HEK293 (cell line): ENCODE data around the gene MACROH2A2.

Experiments used
- CTCF ChIA-PET: fragments of 350-600 bp; formaldehyde crosslinking; extraction: SDS; loops from one replicate; lab custom pipeline; 2021; ENCODE audit warnings: antibody characterized with exemption; lab: Yijun Ruan, JAX
- POLR2A ChIA-PET: fragments of 300-600 bp; formaldehyde crosslinking; extraction: SDS; loops from one replicate; lab custom pipeline; 2020; ENCODE audit warnings: antibody characterized with exemption, inconsistent platforms; lab: Yijun Ruan, JAX
- H3K27ac ChIP-seq: fragments of 200-500 bp; sonication (Bioruptor generic); 2 replicates; pipeline ENCODE4 v1.5.1; 2014; ENCODE audit warnings: low read depth, low read length, control low read depth, inconsistent platforms; ENCODE audit errors: extremely low read depth
- H3K36me3 ChIP-seq, 2 experiments: fragments of 200-500 bp in 1 of 2; sonication (Bioruptor generic) in 1 of 2; 1 replicate in 1 of 2; 2 replicates in 1 of 2; pipeline ENCODE4 v1.5.1; 2014 to 2017; ENCODE audit warnings: inconsistent platforms in 2 of 2, low read length in 2 of 2; ENCODE audit not compliant: control insufficient read depth in 2 of 2, insufficient read depth in 1 of 2
- H3K4me1 ChIP-seq: fragments of 200-500 bp; sonication (Bioruptor generic); 2 replicates; pipeline ENCODE4 v1.5.1; 2014; ENCODE audit warnings: mild to moderate bottlenecking, low read length, inconsistent platforms; ENCODE audit not compliant: control insufficient read depth, insufficient read depth
- H3K4me3 ChIP-seq: 2 replicates; pipeline ENCODE4 v1.5.1; 2011; ENCODE audit warnings: low read depth, mild to moderate bottlenecking, control low read depth, low read length, moderate library complexity
- H3K9me3 ChIP-seq: fragments of 200-500 bp; sonication (Bioruptor generic); 2 replicates; pipeline ENCODE4 v1.5.1; 2014; ENCODE audit warnings: low read depth, low read length, inconsistent platforms; ENCODE audit not compliant: control insufficient read depth, insufficient read depth
- MEIS1 ChIP-seq: sonication (generic); formaldehyde crosslinking; IDR thresholded peaks from 2 replicates; pipeline ENCODE4 v1.8.1; 2022; ENCODE audit warnings: missing genetic modification reagents, mild to moderate bottlenecking, borderline replicate concordance
- MZF1 ChIP-seq: fragments of 450-650 bp; formaldehyde crosslinking; IDR thresholded peaks from 2 replicates; pipeline ENCODE4 v1.5.1; 2017; ENCODE audit warnings: missing biosample characterization, missing genetic modification characterization, borderline replicate concordance
- REST ChIP-seq: fragments of 450-650 bp; formaldehyde crosslinking; IDR thresholded peaks from 2 replicates; pipeline ENCODE4 v1.5.1; 2016; ENCODE audit warnings: missing biosample characterization, missing genetic modification characterization
- SP7 ChIP-seq: fragments of 450-650 bp; formaldehyde crosslinking; IDR thresholded peaks from 2 replicates; pipeline ENCODE4 v1.5.1; 2016; ENCODE audit warnings: missing biosample characterization, missing genetic modification characterization
- ZBTB20 ChIP-seq: fragments of 450-650 bp; formaldehyde crosslinking; IDR thresholded peaks from 2 replicates; pipeline ENCODE4 v1.5.1; 2016; ENCODE audit warnings: missing biosample characterization, missing genetic modification characterization
- ZBTB49 ChIP-seq: fragments of 450-650 bp; formaldehyde crosslinking; IDR thresholded peaks from 2 replicates; pipeline ENCODE4 v1.5.1; 2016; ENCODE audit warnings: missing biosample characterization, missing genetic modification characterization, low read depth
- ZNF146 ChIP-seq: fragments of 450-650 bp; formaldehyde crosslinking; IDR thresholded peaks from 2 replicates; pipeline ENCODE4 v1.5.1; 2016; ENCODE audit warnings: missing biosample characterization, missing genetic modification characterization
- ZNF18 ChIP-seq: fragments of 450-650 bp; formaldehyde crosslinking; IDR thresholded peaks from 2 replicates; pipeline ENCODE4 v1.5.1; 2016; ENCODE audit warnings: missing biosample characterization, missing genetic modification characterization
- ZNF23 ChIP-seq: fragments of 450-650 bp; formaldehyde crosslinking; IDR thresholded peaks from 2 replicates; pipeline ENCODE4 v1.5.1; 2016; ENCODE audit warnings: missing biosample characterization, missing genetic modification characterization, borderline replicate concordance
- ZNF335 ChIP-seq: fragments of 450-650 bp; formaldehyde crosslinking; conservative IDR thresholded peaks from 2 replicates; pipeline ENCODE4 v1.5.1; 2016; ENCODE audit warnings: missing biosample characterization, missing genetic modification characterization
- ZNF416 ChIP-seq: fragments of 450-650 bp; formaldehyde crosslinking; IDR thresholded peaks from 2 replicates; pipeline ENCODE4 v1.5.1; 2016; ENCODE audit warnings: missing biosample characterization, missing genetic modification characterization
- ZNF514 ChIP-seq: fragments of 450-650 bp; formaldehyde crosslinking; IDR thresholded peaks from 2 replicates; pipeline ENCODE4 v1.5.1; 2016; ENCODE audit warnings: missing biosample characterization, missing genetic modification characterization
- ZNF626 ChIP-seq: fragments of 450-650 bp; sonication (Bioruptor Pico); formaldehyde crosslinking; IDR thresholded peaks from 2 replicates; pipeline ENCODE4 v1.5.1; 2018; ENCODE audit warnings: missing biosample characterization, missing genetic modification characterization, inconsistent platforms
- ZNF629 ChIP-seq: fragments of 450-650 bp; formaldehyde crosslinking; IDR thresholded peaks from 2 replicates; pipeline ENCODE4 v1.5.1; 2017; ENCODE audit warnings: missing biosample characterization, missing genetic modification characterization
- ZNF658 ChIP-seq: fragments of 450-650 bp; formaldehyde crosslinking; IDR thresholded peaks from 2 replicates; pipeline ENCODE4; 2016; ENCODE audit warnings: missing biosample characterization, missing genetic modification characterization
- ZNF664 ChIP-seq: fragments of 450-650 bp; formaldehyde crosslinking; IDR thresholded peaks from 2 replicates; pipeline ENCODE4 v1.5.1; 2016; ENCODE audit warnings: missing biosample characterization, missing genetic modification characterization
- ZNF791 ChIP-seq: fragments of 450-650 bp; formaldehyde crosslinking; IDR thresholded peaks from 2 replicates; pipeline ENCODE4 v1.5.1; 2016; ENCODE audit warnings: missing biosample characterization, missing genetic modification characterization
- ZNF830 ChIP-seq: fragments of 450-650 bp; IDR thresholded peaks from 2 replicates; pipeline ENCODE4 v1.5.0; 2018; ENCODE audit warnings: missing biosample characterization, missing genetic modification characterization, low read depth, mild to moderate bottlenecking, moderate library complexity
- ZNF837 ChIP-seq: fragments of 450-650 bp; formaldehyde crosslinking; IDR thresholded peaks from 2 replicates; pipeline ENCODE4 v1.5.1; 2016; ENCODE audit warnings: missing biosample characterization, missing genetic modification characterization
- ZSCAN4 ChIP-seq: fragments of 450-650 bp; formaldehyde crosslinking; IDR thresholded peaks from 2 replicates; pipeline ENCODE4 v1.5.1; 2017; ENCODE audit warnings: missing biosample characterization, missing genetic modification characterization

The MACROH2A2 gene

GRCh38 chr10:70007116-70007820, 45.4 kb upstream of the MACROH2A2 start:
- H3K9me3 ChIP-seq = no peaks in the 10 kb centered on the region
- ChIA-PET CTCF (interaction anchor here (1.2 kb wide), 1 partner anchor 49 kb away, joined by 4 read pairs; no protein-coding TSS in a partner anchor), POLR2A (no interaction called here)

More at GRCh38 chr10:70007116-70007820, 45.4 kb upstream of the MACROH2A2 start:
- no peaks in the 10 kb centered on the region for H3K36me3 ChIP-seq
- no peak for TF ChIP-seq SP7 (tag by site-specific recombination)
- TF ChIP-seq ZBTB49 (tag by site-specific recombination) = no peak
- TF ChIP-seq ZNF629 (tag by site-specific recombination) = no peak
- no peak for TF ChIP-seq ZNF626
- no peak for TF ChIP-seq ZNF514
- no peak for TF ChIP-seq MEIS1 (CRISPR knock-in tag)
- TF ChIP-seq ZNF23 = no peak
- TF ChIP-seq REST (tag by site-specific recombination) = no peak
- TF ChIP-seq ZBTB20 (tag by site-specific recombination) = no peak
- no peak for TF ChIP-seq ZNF335 (tag by site-specific recombination)
- TF ChIP-seq ZNF837 (tag by site-specific recombination) = no peak
- no peak for TF ChIP-seq ZNF791
- TF ChIP-seq ZNF18 (tag by site-specific recombination) = no peak
- no peak for TF ChIP-seq MZF1
- TF ChIP-seq ZNF664 (tag by site-specific recombination) = no peak
- no peak for TF ChIP-seq ZSCAN4 (tag by site-specific recombination)
- TF ChIP-seq ZNF416 (tag by site-specific recombination) = no peak
- TF ChIP-seq ZNF830 (tag by site-specific recombination) = no peak
- no peak for TF ChIP-seq ZNF146 (tag by site-specific recombination)
- TF ChIP-seq ZNF658 (tag by site-specific recombination) = no peak
- TF ChIP-seq, all 188 proteins: peak for 0
- Histone ChIP-seq H3K4me1 (no peaks in the 10 kb centered on the region), H3K27ac (no peak overlapping the region), H3K4me3 (no peak overlapping the region)
